ENCODE data around the gene PLCH2. TPM values are rescaled to one million over a fixed set of nuclear protein-coding genes. Genes with fewer than 3 reads are reported as not detected.

Gene PLCH2
- total and polyA plus RNA-seq, 2 donors (not counting 3 experiments of a cell fraction or from before 2014, with no cell fraction given): 0.19 to 0.31 TPM

DNA sequence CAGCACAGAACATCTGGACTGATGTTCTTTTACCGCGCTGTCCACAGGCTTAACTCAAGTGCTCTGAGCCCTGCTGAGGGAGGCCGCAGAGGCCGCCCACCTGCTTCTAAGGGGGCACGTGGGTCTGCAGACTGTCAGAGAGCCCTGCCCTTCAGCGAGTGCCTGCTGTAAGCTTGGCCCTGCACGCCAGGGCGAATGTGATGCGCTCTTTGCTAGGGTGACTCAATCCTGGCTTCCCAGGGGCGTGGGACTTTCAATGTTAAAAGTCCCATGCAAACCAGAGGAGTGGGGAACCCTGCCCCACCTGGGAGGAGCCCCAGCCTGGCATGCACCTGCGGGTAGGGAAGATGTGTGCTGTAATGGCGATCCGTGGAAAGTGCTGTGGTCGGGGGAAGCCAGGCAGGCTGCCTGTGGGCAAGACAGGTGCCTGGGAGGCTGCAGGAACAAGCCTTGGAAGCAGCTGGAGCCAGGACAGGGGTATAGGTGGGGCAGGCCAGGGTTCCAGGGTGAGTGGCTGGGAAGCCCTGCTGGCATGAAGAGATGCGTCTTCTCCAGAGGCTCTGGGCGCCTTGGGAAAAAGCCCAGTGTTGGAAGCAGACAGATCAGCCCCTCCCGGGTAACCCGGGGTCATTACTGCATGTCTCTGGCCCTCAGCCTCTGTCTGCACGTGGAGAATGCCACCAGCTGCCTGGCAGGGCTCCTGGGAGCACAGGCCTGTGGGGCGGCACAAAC lies 50.9 kb downstream of the PLCH2 start:
- H3K4me2 ChIP-seq (ENCODE audit: insufficient read depth, low read length): no peak overlapping the region
- H2AFZ ChIP-seq (ENCODE audit: low read depth, low read length): no peak overlapping the region
- ChIA-PET POLR2A (interaction anchor here (1.1 kb wide), 2 partner anchors 19 to 20 kb away, joined by 3 to 5 read pairs; no protein-coding TSS in a partner anchor), CTCF (interaction anchor here (1.2 to 2.0 kb wide), 6 partner anchors 12 to 332 kb away, joined by 3 to 13 read pairs (median 7); partner anchors contain the start of gene FAAP20)
- DNase-seq (ENCODE audit: low read depth, low spot score) (no peak), FAIRE-seq (no peak)
- H3K79me2 ChIP-seq (ENCODE audit: control insufficient read depth, insufficient read depth, low read length): peaks cover 38% of the 10 kb centered on the region
- TF ChIP-seq POLR2A (IDR thresholded peaks at IDR 0.05; ENCODE audit: low read depth, low read length): no peak
- TF ChIP-seq GATA2 (IDR thresholded peaks at IDR 0.05; ENCODE audit: insufficient read depth, insufficient read length, low read depth, low read length): no peak
- TF ChIP-seq EZH2 (IDR thresholded peaks at IDR 0.05; ENCODE audit: borderline replicate concordance, low read depth, low read length, severe bottlenecking): no peak
- no peak for TF ChIP-seq FOS (IDR thresholded peaks at IDR 0.05; ENCODE audit: borderline replicate concordance, insufficient read depth, low read length)
- TF ChIP-seq MYC (IDR thresholded peaks at IDR 0.05; ENCODE audit: low read depth, low read length): no peak
- TF ChIP-seq, protein P1, sequence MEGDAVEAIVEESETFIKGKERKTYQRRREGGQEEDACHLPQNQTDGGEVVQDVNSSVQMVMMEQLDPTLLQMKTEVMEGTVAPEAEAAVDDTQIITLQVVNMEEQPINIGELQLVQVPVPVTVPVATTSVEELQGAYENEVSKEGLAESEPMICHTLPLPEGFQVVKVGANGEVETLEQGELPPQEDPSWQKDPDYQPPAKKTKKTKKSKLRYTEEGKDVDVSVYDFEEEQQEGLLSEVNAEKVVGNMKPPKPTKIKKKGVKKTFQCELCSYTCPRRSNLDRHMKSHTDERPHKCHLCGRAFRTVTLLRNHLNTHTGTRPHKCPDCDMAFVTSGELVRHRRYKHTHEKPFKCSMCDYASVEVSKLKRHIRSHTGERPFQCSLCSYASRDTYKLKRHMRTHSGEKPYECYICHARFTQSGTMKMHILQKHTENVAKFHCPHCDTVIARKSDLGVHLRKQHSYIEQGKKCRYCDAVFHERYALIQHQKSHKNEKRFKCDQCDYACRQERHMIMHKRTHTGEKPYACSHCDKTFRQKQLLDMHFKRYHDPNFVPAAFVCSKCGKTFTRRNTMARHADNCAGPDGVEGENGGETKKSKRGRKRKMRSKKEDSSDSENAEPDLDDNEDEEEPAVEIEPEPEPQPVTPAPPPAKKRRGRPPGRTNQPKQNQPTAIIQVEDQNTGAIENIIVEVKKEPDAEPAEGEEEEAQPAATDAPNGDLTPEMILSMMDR (IDR thresholded peaks at IDR 0.05; ENCODE audit: extremely low read depth in 1 of 2, insufficient read depth in 1 of 2, low read depth in 1 of 2, low read length in 2 of 2): no peak
- no peak for TF ChIP-seq JUN (IDR thresholded peaks at IDR 0.05; ENCODE audit: borderline replicate concordance, insufficient read depth, insufficient read length, low read depth)
- no peak for TF ChIP-seq MAX (IDR thresholded peaks at IDR 0.05; ENCODE audit: insufficient read depth, insufficient read length)
- no peak for TF ChIP-seq POLR2AphosphoS5 (IDR thresholded peaks at IDR 0.05; ENCODE audit: insufficient read depth, low read depth, low read length)
- peaks cover 17% of the 10 kb centered on the region for H3K4me1 ChIP-seq (ENCODE audit: control insufficient read depth, extremely low read depth, insufficient read depth, low read length)
- H3K9me3 ChIP-seq (replicated peaks; ENCODE audit: control insufficient read depth, insufficient read depth, low read length): no peaks in the 10 kb centered on the region
- dilution Hi-C loops (cut with MboI; ENCODE audit: extremely low pct_ligation_motif_present, low sequenced_read_pairs): no loop called here
- H3K4me3 ChIP-seq (replicated peaks in 1 of 3; ENCODE audit: insufficient read depth in 1 of 3, low read depth in 1 of 3, low read length in 3 of 3): no peak overlapping the region
- H3K9me1 ChIP-seq (replicated peaks; ENCODE audit: control insufficient read depth, extremely low read depth, insufficient read depth, low read length): no peaks in the 10 kb centered on the region
- intact Hi-C loops (cut with micrococcal nuclease): loop anchor here (1.0 to 2.0 kb wide), 5 partner anchors 19 to 1373 kb away; partner anchors contain the start of genes C1orf174 and PRXL2B
- no peaks in the 10 kb centered on the region for H3K36me3 ChIP-seq (ENCODE audit: control insufficient read depth in 2 of 2, extremely low read depth in 1 of 2, insufficient read depth in 2 of 2, low read length in 2 of 2)
- H3K27ac ChIP-seq (ENCODE audit: insufficient read depth, low read depth, low read length): no peak overlapping the region
- H3K9ac ChIP-seq (replicated peaks; ENCODE audit: extremely low read depth, insufficient read depth, low read length): no peak overlapping the region
- peaks cover 14 to 17% of the 10 kb centered on the region in 2 experiments for H3K27me3 ChIP-seq (ENCODE audit: control insufficient read depth in 2 of 2, insufficient read depth in 2 of 2, low read length in 2 of 2)
- no peaks in the 10 kb centered on the region for H4K20me1 ChIP-seq (replicated peaks; ENCODE audit: control insufficient read depth, extremely low read depth, insufficient read depth, low read length)
- no TSS peak for BruUV-seq (replicated peaks)

Measured in endothelial cell of umbilical vein (primary cell).